Measurements from ENCODE around the gene GLIPR1.
A peak's percentile ranks its signal among the peaks of the same experiment; 100 is the strongest.
"Not testable (repeated sequence)": the region's sequence is repeated elsewhere in the genome, so short reads cannot be mapped to it uniquely, and the experiment has no call there.

GLIPR1 gene

DNA sequence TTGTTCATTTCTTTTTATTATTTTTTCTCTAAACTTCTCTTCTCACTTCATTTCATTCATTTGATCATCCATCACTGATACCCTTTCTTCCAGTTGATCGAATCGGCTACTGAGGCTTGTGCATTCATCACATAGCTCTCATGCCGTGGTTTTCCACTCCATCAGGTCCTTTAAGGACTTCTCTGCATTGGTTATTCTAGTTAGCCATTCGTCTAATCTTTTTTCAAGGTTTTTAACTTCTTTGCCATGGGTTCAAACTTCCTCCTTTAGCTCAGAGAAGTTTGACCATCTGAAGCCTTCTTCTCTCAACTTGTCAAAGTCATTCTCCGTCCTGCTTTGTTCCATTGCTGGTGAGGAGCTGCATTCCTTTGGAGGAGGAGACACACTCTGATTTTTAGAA lies 41.6 kb downstream of the GLIPR1 start:
- DNase-seq = not testable (repeated sequence)

DNA sequence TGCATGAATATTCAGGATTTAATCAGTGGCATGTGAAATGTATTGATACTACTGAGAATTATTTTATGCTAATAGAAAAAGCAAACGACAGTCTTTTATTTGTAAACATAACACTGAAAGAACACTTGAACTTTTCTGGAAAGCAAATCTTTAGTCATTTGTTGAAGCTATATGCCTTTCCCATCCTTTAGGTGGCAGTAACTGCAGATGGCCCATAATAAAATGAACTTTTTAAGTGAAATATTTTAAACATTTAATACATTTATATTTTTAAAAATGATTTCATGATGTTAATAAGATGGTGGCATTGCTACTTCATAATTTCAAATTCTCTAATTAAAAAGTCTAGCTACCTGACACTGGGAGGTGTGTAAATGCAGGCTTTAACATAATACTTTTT lies 44.7 kb downstream of the GLIPR1 start:
- DNase-seq = no peak

DNA sequence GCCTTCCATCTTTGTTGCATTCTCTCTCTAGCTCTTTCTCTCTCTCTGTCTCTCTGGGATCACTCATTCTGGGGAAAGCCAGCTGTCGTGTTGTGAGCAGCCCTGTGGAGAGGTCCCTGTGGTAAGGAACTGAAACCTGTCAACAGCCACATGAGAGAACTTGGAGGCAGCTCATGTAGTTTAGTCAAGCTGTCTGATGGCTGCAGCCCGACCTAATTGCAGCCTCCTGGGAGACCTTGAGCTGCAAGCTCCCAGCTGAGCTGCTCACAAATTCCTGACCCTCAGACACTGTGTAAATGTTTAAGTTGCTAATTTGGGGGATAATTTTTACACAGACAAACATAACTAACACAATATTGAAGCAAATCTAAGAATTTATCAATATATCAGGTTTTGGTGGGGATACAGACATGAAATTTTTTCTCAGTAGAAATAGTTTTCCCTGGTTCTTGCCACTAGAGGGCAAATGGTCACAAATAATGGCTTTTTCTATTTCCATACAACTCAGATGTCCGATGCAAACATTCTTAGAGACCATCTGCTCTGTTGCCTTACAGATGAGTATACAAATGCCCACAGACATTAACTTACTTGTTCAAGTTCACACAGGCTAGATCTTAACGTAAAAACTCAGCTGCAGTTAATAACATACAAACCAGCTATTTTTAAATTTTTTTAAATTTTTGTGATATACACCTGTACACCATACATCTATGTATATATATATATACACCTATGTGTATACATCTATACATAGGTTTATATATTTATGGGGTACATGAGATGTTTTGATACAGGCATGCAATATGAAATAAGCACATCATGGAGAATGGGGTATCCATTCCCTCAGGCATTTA lies 46.3 kb downstream of the GLIPR1 start:
- DNase-seq = peak; percentile 47 to 61

DNA sequence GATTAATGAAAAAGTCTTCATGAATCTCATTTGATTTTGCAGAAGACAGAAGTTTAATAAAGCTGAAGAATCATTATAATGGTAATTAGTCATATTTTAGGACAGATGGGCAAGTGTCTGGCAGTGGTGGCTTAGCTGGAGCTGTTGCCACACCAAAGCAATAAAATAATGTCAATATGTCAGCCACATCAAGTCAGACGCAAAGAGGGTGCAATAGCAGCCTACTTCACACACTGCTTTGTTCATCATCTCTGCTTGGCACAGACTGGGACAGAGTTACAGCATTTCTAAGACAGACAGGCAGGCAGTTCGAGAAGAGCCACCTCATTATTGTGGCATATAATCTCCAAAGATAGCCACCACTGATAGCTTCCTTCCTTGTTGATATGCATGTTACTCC lies 47.7 kb downstream of the GLIPR1 start:
- peak in 1 of 2 donors; percentile 21 for DNase-seq

DNA sequence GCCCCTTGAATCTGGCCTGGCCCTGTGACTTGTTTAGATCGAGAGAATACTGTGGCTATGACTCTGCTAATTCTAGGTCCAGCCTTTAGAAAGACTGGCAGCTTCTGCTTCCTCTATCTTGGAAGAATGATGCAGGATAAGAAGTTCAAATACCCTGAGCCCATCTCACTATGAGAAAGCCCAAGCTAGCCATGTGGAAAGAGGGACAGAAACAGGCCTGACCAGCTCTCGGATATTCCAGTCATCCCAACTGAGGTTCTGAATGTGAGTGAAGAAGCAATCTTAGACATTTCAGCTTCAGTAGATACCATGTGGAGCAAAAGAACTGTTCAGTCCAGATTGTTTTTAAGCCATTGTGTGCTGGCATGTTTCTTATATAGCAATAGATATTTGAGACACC lies 48.1 kb downstream of the GLIPR1 start:
- peak in 1 of 2 donors; percentile 10 for DNase-seq

DNA sequence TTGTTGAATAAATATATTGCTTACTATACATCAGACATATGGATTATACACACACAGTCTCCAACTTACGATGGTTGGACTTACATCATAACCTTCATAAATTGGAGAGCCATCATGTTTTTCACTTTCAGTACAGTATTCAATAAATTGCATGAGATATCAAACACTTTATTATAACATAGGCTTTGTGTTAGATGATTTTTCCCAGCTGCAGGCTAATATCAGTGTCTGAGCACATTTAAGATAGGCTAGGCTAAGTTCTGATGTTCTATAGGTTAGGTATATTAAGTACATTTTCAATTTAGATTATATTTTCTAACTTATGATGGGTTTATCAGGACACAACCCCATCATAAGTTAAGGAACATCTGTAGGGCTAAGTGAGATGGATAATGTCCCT lies 48.8 kb downstream of the GLIPR1 start:
- no peak for DNase-seq

DNA sequence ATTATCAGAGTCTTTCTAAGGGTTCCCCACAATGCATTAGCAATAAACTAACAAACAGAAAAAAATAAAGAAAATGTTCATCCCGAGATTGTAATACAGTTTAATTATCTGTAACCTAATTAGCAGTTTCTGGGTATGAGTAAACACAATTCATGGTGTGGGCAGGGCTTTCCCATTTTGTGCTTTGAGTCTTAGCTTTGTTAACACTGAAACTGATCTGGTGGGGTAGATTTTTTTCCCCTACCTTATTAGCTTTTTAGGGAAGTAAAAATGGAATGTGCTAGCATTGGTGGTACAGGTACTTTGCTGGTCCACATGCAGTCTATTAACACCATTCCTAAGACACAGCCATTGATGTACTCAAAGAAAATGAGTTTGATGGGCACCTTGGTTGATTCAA lies 49.3 kb downstream of the GLIPR1 start:
- no peak for DNase-seq

DNA sequence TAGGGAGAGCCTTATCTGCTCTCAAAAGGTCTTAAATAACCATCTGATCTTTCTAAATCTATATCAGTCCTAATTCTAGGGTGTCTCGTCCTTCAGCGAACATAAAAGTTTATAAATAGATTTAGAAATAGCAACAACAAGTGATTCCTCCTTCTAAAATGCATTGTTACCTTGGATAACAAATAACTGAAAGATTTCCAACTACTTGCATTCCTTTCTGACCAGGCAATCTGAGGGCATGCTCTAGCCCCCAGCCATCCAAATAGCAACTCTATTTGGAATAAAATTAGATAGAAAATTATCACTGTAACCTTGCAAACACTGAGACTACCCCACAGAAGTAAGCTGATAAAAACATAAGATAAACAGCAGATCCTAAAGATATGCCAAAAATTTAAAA lies 52.7 kb downstream of the GLIPR1 start:
- no peak for DNase-seq

DNA sequence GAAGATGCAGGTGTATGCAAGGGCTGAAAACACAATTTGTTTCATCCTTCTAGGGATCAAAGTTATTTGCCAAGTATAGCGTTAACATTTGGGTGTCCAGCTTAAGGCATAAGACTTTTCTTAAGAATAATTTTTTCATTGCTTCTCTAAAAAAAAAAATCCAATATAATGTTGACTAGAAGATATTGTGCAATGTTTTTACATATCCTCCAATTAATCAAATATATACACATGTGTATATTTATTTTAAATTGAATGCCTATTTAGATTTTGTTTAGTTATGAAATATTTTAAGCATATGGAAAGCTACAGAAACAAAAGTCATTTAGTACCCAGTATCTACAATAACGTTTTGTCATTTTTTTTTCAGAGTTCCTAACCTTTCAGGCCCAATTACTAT lies 59.3 kb downstream of the GLIPR1 start:
- no peak for DNase-seq

DNA sequence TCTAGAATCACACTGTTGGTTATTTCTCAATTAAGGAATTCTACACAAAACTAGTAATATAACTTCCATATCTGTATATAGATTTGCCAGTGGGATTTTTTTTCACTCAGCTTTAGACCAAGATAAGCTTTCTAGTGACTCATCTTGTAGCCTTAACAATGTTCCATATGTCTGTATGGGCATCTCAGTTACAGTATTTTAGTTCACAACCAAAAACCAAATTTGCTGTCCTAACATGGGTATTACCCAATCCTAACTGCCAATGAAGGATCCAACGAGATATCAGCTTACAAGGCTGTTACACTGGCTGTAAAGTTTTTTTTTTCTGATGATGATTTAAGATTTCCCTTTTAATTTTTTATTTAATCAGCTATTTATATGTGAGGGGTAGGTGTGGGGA lies 62.4 kb downstream of the GLIPR1 start:
- DNase-seq = no peak

DNA sequence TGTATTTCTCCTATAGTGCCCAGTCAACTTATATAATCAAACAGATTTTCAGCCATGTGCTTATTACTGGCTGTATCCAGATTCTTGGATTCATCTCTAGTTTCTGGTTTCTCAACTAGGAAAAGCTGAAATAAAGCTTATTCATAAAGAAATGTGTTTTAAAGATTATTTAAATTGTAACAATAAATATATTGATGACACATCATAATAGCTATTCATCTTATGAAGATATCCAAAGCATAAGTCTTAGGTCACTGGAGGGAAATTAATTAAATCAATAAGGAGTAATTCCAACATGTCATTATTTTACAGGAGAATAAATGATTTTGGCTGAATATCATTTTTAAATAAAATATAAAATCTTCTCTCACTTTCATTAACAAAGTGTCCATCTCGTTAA lies 63.0 kb downstream of the GLIPR1 start:
- no peak for DNase-seq

DNA sequence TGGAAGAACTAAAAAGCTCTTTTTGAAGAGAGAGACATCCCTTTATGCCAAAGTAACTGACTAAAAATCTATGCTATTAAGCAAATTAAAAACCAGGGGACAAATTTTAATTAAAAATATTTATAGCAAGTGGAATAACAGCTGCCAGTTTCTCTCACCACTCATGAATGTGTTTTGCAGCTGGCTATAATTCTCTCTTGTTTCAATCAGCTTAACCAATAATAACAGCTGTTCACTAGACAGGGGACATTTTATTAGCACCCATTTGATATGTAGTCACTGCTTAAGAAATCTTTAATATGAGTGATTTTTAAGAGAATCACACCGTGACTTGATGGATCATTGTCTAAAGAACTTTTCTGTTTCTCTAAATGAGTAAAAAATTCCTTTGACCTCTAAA lies 65.1 kb downstream of the GLIPR1 start:
- no peak for DNase-seq

DNA sequence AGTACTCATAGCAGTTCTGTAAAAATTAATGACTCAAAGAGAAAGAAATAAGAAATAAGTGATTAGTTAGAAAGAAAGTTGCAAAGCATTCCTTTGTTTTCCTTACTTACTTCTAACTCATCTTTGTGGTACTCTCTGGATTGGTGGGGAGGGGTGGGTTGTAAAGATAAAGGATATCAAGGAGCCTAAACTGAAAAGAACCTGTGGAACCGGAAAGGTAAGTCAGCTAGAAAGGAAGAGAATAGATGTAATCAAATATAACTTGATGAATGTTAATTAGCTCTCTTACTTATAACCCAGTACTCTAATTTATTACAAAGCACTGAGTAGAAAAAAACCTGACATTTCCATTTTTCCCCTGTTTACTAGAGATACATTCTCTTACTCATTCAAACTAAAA lies 68.3 kb downstream of the GLIPR1 start:
- no peak for DNase-seq

DNA sequence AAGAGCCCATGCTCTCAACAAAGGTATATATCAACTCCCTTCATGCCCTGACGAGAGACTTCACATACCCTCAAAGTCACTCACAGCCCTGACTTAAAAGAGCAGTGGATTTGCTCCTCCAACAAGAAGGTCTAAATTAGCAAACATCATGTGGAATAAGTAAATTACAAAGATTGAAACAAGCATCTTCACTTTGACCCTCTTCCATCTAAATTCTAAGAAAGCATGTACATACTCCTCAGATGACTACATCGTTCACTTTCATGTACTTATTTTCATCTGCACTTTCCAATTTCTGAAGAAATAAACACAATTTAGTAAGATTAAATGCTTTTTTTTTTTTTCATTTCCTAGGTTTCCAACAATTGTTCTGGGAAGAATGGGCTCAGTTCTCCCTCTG lies 69.4 kb downstream of the GLIPR1 start:
- no peak for DNase-seq

DNA sequence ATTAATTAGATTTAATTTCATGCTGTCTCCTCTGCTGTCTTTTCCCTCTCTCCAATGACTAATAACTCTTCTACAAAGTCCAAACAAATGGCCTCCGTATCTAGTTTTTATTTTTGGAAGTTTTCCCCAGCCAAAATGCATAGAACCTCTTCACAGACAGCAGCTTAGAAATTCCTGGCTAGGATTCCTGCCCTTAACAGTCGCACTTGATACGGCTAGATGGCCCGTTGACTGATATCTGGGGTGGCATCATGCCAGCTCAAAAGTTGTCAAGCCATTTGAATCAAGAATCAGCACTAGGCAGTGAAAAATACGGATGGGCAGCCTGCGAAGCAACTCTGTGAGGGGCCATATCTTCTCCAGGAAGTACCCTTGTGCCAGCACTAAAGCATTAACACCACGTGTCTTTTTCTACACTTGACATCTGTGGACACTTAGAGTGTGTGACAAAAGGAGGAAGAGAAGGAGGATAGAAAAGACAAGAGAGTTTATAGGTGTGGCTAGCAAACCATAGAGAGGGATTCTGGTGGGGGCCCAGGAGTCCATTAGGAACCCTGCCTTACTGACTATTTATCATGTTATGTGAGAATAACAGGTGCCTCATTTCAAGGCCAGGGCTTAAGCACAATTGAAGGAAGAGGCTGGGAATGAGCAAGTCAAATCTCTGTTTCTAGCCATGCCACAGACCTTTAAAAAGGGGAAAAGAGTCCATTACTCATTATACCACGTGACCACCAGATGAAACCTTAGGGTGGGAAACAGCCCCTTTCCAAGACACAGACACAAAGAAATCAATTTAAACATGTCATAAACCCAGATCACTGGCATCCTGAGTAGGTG lies 70.1 kb downstream of the GLIPR1 start:
- DNase-seq = no peak

DNA sequence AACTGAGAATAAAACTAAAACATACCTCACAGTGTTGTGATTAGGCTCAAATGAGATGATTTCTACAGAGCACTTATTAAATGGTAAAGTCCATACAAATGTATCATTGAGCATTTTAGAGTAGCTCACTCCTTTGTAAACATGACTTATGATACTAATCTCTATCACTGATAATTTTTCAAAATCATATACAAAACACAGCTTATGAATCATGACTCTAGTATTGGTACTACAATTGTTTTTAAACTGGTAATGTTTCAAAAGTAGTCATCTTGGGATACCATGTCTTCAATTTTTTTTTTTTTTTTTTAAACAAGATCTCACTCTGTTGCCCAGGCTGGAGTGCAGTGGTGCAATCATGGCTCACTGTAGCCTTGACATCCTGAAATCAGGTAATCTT lies 70.9 kb downstream of the GLIPR1 start:
- no peak for DNase-seq

DNA sequence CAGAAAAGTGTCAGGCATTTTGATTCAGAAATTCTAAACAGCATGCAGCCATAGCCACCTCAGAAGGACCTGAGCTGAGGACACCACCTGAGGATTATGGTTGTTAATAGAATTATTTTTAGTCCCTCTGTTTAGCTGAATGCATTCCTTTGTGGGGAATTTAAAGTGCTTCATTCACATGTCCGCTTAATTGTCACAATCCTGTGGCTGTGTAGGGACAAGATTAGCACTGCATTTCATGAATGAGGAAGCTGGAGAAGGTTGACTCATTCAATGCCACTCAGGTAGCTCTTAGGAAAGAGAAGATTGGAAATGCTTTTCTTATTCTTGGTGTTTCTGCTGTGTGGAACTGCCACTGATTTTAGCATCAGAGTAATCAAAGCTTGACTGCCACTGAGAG lies 72.8 kb downstream of the GLIPR1 start:
- DNase-seq = peak in 1 of 2 donors; percentile 14
